ENCODE data around the gene CDK14.

DNA sequence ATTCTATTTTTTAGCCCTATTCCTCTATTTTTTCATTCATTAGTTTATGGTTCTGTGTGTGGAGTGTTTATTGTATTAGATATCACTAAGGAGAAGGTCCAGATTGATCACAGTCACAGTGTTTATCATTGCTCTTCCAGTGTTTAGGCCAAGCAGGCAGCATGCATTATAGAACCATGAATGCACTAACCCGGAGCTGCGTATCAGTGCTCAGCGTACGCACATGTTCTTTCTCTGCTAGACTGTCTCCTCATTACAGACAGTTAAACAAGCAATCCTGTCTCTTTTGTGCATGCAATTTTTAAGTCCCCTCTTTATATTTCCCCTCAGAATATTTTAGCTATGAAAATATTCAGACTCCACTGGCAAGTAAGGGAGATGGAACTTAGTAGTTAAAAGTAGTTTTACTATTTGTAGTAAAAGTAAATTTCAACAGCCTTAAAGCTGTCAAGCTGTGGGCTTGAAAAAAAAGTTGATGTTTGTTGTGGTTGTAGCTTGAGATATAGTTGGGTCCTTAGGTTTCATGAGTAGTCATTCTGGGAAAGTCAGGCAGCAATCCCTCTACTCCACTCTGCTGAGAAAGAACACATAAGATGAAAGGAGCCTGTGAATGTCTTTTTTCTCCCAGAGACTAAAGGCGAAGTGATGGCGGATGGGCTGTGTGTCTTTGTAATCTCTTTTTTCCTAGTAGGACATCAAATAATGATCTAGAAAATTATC is 260.4 kb downstream of the CDK14 start:
- TF ChIP-seq TAF1 (IDR thresholded peaks at IDR 0.05; ENCODE audit: borderline replicate concordance, insufficient read depth, low read length) (no peak), SIN3A (IDR thresholded peaks at IDR 0.05; ENCODE audit: borderline replicate concordance, insufficient read depth, low read length) (no peak), FOXP2 (optimal IDR thresholded peaks at IDR 0.05; ENCODE audit: borderline replicate concordance, extremely low read depth, extremely low read length, insufficient read depth) (no peak)
- TF ChIP-seq, protein P1, sequence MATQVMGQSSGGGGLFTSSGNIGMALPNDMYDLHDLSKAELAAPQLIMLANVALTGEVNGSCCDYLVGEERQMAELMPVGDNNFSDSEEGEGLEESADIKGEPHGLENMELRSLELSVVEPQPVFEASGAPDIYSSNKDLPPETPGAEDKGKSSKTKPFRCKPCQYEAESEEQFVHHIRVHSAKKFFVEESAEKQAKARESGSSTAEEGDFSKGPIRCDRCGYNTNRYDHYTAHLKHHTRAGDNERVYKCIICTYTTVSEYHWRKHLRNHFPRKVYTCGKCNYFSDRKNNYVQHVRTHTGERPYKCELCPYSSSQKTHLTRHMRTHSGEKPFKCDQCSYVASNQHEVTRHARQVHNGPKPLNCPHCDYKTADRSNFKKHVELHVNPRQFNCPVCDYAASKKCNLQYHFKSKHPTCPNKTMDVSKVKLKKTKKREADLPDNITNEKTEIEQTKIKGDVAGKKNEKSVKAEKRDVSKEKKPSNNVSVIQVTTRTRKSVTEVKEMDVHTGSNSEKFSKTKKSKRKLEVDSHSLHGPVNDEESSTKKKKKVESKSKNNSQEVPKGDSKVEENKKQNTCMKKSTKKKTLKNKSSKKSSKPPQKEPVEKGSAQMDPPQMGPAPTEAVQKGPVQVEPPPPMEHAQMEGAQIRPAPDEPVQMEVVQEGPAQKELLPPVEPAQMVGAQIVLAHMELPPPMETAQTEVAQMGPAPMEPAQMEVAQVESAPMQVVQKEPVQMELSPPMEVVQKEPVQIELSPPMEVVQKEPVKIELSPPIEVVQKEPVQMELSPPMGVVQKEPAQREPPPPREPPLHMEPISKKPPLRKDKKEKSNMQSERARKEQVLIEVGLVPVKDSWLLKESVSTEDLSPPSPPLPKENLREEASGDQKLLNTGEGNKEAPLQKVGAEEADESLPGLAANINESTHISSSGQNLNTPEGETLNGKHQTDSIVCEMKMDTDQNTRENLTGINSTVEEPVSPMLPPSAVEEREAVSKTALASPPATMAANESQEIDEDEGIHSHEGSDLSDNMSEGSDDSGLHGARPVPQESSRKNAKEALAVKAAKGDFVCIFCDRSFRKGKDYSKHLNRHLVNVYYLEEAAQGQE (IDR thresholded peaks at IDR 0.05; ENCODE audit: insufficient read depth in 1 of 2, low read depth in 2 of 2, low read length in 2 of 2) = no peak

Data from PFSK-1 (cell line).